T-helper 17 cell (primary cell): ENCODE results near the gene CLK4. TPM values are rescaled to one million over a fixed set of nuclear protein-coding genes. Genes with fewer than 3 reads are reported as not detected.
A peak's percentile ranks its signal among the peaks of the same experiment; 100 is the strongest.

ENCODE experiments used
- ATAC-seq: fragments of 150-1000 bp; cut with Tn5 transposase; 2 replicates; pipeline ENCODE4 v1.10.0; 2021; ENCODE audit warnings: mild to moderate bottlenecking, moderate library complexity
- DNase-seq, 3 donors: peaks; one replicate each; pipeline versions ENCODE4 v3.0.0 to v3.0.0-alpha.2; 2020 to 2021
- H3K9me3 ChIP-seq: one replicate; pipeline ENCODE4 v1.7.0; 2013; ENCODE audit warnings: low read length, mild to moderate bottlenecking; ENCODE audit not compliant: control insufficient read depth, poor library complexity, severe bottlenecking
- H3K27ac Mint-ChIP-seq: one replicate; pipeline ENCODE4 v1.8.0; 2022; ENCODE audit warnings: mild to moderate bottlenecking, moderate library complexity, mixed read lengths
- H3K27me3 Mint-ChIP-seq: one replicate; pipeline ENCODE4 v1.8.0; 2022; ENCODE audit warnings: mixed read lengths
- H3K36me3 Mint-ChIP-seq: one replicate; pipeline ENCODE4 v1.8.0; 2022; ENCODE audit warnings: low read depth, mixed read lengths
- H3K4me1 Mint-ChIP-seq: one replicate; pipeline ENCODE4 v1.8.0; 2022; ENCODE audit warnings: mild to moderate bottlenecking, mixed read lengths
- H3K4me3 Mint-ChIP-seq: one replicate; pipeline ENCODE4 v1.8.0; 2022; ENCODE audit warnings: mild to moderate bottlenecking, moderate library complexity, mixed read lengths
- total RNA-seq, 4 donors: library from RNA in 2 of 4; stranded (reverse) in 2 of 4; gene quantifications; one replicate each; pipeline ENCODE4 v1.2.3 and lab custom pipeline; 2022 to 2026

CLK4 gene
- total RNA-seq, 2 donors from 2014 or later = 82.5 to 84.1 TPM

DNA sequence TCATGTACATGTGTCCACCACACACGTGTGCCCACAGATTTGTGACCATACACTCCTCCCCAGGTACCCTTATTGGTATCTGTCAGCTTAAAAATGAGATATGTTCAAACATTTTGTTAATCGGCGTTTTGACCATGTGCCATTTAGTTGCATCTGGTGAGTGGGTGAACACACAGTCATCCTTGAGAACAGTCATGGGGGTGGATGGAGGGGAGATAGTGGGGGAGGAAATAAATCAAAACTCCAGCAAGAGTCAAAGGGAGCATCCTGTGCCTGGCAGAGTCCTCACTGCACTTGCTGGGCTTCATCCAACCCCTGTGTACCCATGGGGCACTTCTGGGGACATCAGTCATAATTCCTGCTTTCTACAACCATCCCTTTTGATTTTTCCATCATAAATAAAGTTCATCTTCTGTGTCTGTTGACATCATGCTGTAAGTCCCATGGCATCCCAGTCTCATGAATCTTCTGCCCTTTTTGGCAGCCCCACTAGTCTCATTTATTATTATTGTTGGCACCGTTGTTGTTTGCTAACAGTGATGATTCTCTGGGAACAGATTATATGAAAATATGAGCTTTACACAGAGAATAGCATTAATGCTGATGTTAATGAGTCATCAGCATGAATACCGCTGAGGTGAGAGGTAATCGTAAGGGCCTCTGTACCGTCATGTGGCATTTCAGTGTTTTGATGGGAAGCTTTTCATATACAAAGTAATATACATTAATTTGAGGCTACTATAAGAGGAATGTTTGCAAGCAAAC is 24.4 kb upstream of the CLK4 start:
- no peak overlapping the region for H3K4me3 Mint-ChIP-seq
- no peaks in the 10 kb centered on the region for H3K4me1 Mint-ChIP-seq
- no peak overlapping the region for H3K27ac Mint-ChIP-seq
- H3K27me3 Mint-ChIP-seq = peaks cover 8% of the 10 kb centered on the region
- H3K9me3 ChIP-seq = no peaks in the 10 kb centered on the region
- ATAC-seq (no peak), DNase-seq (no peak)
- no peaks in the 10 kb centered on the region for H3K36me3 Mint-ChIP-seq

DNA sequence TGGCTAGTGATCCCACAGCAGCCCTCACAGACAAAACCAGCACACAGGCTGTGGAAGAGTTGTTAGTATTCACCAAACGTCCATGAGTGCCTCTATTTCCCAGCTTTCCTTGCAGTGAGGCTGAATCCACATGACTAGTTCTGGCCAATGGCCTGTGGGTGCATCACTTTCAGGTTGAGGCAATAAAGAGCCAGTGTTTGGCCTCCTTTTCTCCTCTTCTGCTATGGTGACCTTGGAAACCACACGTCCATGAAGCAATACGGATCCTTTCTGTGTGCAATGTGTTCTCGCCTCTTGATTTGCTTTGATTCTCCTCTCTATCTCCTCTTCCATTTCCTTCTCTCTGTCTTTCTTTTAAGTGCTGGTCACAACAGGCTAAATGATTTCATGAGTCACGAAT is 23.4 kb upstream of the CLK4 start:
- no peak overlapping the region for H3K27ac Mint-ChIP-seq
- no peak for DNase-seq
- no peaks in the 10 kb centered on the region for H3K9me3 ChIP-seq
- H3K4me3 Mint-ChIP-seq = no peak overlapping the region
- no peaks in the 10 kb centered on the region for H3K36me3 Mint-ChIP-seq
- no peak for ATAC-seq
- H3K27me3 Mint-ChIP-seq = no peaks in the 10 kb centered on the region
- no peaks in the 10 kb centered on the region for H3K4me1 Mint-ChIP-seq

- Mint-ChIP-seq H3K27ac (no peak overlapping the region), H3K4me1 (no peaks in the 10 kb centered on the region), H3K36me3 (no peaks in the 10 kb centered on the region), H3K27me3 (no peaks in the 10 kb centered on the region), H3K4me3 (no peak overlapping the region)
- DNase-seq (no peak), ATAC-seq (no peak)
- no peaks in the 10 kb centered on the region for H3K9me3 ChIP-seq
These were observed 22.7 kb upstream of the CLK4 start for GRCh38 chr5:178649580-178649979.

DNA sequence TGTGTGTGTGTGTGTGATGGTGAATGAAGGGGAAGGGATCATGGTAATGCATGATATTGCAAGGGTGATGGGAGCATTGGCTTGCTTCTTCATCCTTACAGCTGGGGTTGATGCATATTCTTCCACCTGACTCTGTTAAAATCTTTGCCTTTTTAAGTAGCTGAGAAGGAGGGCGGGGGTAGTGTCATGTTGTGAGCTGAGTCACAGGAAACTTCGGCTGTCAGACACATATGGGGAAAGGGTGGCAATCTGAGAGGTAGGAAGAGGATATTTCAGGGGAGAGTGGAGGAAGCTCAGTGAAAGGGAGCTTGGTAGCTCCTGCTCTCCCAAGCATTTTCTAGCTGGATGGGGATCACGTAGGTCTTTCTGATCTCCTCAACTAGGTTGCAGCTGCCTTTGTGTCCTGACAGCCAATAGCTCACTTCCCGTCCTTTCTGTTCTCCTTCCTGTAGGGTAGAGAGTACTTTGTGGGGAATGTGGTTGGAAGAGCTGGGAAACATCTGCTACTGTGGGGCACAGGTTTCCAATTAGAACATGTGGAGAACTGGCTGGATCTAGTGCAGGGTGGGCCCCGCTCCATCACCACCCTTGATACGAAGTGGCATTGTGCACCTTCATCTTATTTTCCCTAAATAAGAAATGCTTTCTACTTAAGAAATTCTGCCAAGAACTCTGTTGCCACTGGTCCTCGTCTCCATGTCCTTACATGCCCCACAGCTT is 18.1 kb upstream of the CLK4 start:
- no peaks in the 10 kb centered on the region for H3K4me1 Mint-ChIP-seq
- peaks cover 3% of the 10 kb centered on the region for H3K9me3 ChIP-seq
- H3K4me3 Mint-ChIP-seq = no peak overlapping the region
- no peaks in the 10 kb centered on the region for H3K36me3 Mint-ChIP-seq
- H3K27ac Mint-ChIP-seq = no peak overlapping the region
- ATAC-seq = no peak
- DNase-seq = no peak
- peaks cover 6% of the 10 kb centered on the region for H3K27me3 Mint-ChIP-seq

- no peak for ATAC-seq
- DNase-seq = no peak
- Mint-ChIP-seq H3K27ac (no peak overlapping the region), H3K4me3 (no peak overlapping the region), H3K4me1 (no peaks in the 10 kb centered on the region), H3K27me3 (peaks cover 6% of the 10 kb centered on the region), H3K36me3 (no peaks in the 10 kb centered on the region)
- peaks cover 3% of the 10 kb centered on the region for H3K9me3 ChIP-seq
These were observed 15.6 kb upstream of the CLK4 start for GRCh38 chr5:178642351-178642909.

- no peak overlapping the region for H3K27ac Mint-ChIP-seq
- no peak overlapping the region for H3K4me3 Mint-ChIP-seq
- no peaks in the 10 kb centered on the region for H3K36me3 Mint-ChIP-seq
- DNase-seq (no peak), ATAC-seq (no peak)
- H3K4me1 Mint-ChIP-seq = no peaks in the 10 kb centered on the region
- peaks cover 3% of the 10 kb centered on the region for H3K9me3 ChIP-seq
- H3K27me3 Mint-ChIP-seq = peaks cover 11% of the 10 kb centered on the region
These were observed 14.9 kb upstream of the CLK4 start for GRCh38 chr5:178641711-178642110.

GRCh38 chr5:178640331-178641045 is 13.6 kb upstream of the CLK4 start:
- peaks cover 11% of the 10 kb centered on the region for H3K27me3 Mint-ChIP-seq
- no peak overlapping the region for H3K27ac Mint-ChIP-seq
- peaks cover 3% of the 10 kb centered on the region for H3K9me3 ChIP-seq

DNA sequence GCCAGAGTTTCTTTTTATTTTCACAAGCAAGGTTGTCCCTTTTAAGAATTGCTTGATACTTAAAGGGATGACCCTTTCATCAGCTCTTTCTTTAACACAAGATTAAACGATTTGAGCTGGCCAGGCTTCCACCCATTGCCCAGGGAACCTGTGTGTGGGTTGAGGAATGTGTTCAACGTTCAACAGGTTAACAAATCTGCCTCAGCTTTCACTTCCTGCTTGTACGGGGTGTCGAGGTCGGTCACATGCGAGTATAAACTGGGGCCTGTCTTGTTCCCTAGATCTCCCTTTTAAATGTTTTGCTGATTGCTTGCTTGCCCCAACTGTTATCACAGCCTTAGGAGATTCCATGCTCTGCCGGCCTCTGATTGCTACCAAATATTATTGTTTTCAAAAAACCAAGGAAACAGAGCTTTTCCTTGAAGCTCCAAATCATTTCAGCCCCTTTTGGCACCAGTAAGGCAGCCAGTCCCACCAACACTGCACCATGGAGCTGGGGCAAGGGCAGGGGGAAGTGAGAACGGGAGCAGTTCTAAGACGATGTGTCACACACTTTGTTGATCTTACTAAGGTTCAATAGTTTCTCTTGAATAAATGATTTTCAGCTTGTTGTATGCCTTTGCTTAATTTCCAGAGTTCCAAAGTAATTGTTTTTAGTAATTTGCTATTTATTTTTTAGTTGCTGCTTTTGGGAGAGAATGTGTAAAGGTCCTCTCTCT is 10.7 kb upstream of the CLK4 start:
- H3K4me1 Mint-ChIP-seq = no peaks in the 10 kb centered on the region
- peaks cover 29% of the 10 kb centered on the region for H3K27me3 Mint-ChIP-seq
- H3K36me3 Mint-ChIP-seq = no peaks in the 10 kb centered on the region
- DNase-seq = no peak
- ATAC-seq = no peak
- peaks cover 3% of the 10 kb centered on the region for H3K9me3 ChIP-seq
- H3K4me3 Mint-ChIP-seq = no peak overlapping the region
- H3K27ac Mint-ChIP-seq = no peak overlapping the region

More at GRCh38 chr5:178640331-178641045, 13.6 kb upstream of the CLK4 start:
- Mint-ChIP-seq H3K4me3 (no peak overlapping the region), H3K4me1 (no peaks in the 10 kb centered on the region), H3K36me3 (no peaks in the 10 kb centered on the region)
- DNase-seq (no peak), ATAC-seq (no peak)

- ATAC-seq (no peak), DNase-seq (no peak)
- no peak overlapping the region for H3K27ac Mint-ChIP-seq
- no peaks in the 10 kb centered on the region for H3K9me3 ChIP-seq
- H3K4me3 Mint-ChIP-seq = no peak overlapping the region
- H3K4me1 Mint-ChIP-seq = no peaks in the 10 kb centered on the region
- H3K36me3 Mint-ChIP-seq = no peaks in the 10 kb centered on the region
- H3K27me3 Mint-ChIP-seq = peaks cover 22% of the 10 kb centered on the region
These were observed 5.4 kb upstream of the CLK4 start for GRCh38 chr5:178632285-178632684.

- no peaks in the 10 kb centered on the region for H3K9me3 ChIP-seq
- Mint-ChIP-seq H3K4me1 (peaks cover 3% of the 10 kb centered on the region), H3K27ac (no peak overlapping the region), H3K27me3 (peaks cover 18% of the 10 kb centered on the region), H3K36me3 (peaks cover 2% of the 10 kb centered on the region), H3K4me3 (no peak overlapping the region)
- no peak for DNase-seq
- ATAC-seq = no peak
These were observed 4.1 kb upstream of the CLK4 start for GRCh38 chr5:178630951-178631350.

GRCh38 chr5:178630475-178630930 is 3.7 kb upstream of the CLK4 start:
- no peak for DNase-seq
- Mint-ChIP-seq H3K4me3 (no peak overlapping the region), H3K27ac (no peak overlapping the region), H3K27me3 (peaks cover 18% of the 10 kb centered on the region), H3K36me3 (peaks cover 2% of the 10 kb centered on the region), H3K4me1 (peaks cover 8% of the 10 kb centered on the region)
- no peaks in the 10 kb centered on the region for H3K9me3 ChIP-seq
- no peak for ATAC-seq

GRCh38 chr5:178627259-178627598 is 379 bp upstream of the CLK4 start:
- DNase-seq = no peak
- Mint-ChIP-seq H3K4me1 (peaks cover 19% of the 10 kb centered on the region), H3K36me3 (peaks cover 5% of the 10 kb centered on the region), H3K27ac (peak overlapping the region; percentile 98), H3K27me3 (no peaks in the 10 kb centered on the region), H3K4me3 (peak overlapping the region; percentile 98)
- no peaks in the 10 kb centered on the region for H3K9me3 ChIP-seq
- ATAC-seq = no peak
